Medulla oblongata (tissue), 1 donor: ENCODE measurements around the gene ARFIP2.

Experiments
- DNase-seq: peaks from one replicate; pipeline ENCODE4 v3.0.0-alpha.2; 2015; ENCODE audit errors: extremely low spot score

Gene ARFIP2

GRCh38 chr11:6443269-6444003, 37.7 kb downstream of the ARFIP2 start:
- DNase-seq, result peak; percentile 82

- DNase-seq, result no peak
These were observed 38.7 kb downstream of the ARFIP2 start for GRCh38 chr11:6442441-6442840.

- DNase-seq, result no peak
These were observed 40.2 kb downstream of the ARFIP2 start, which contains the start of gene HPX for GRCh38 chr11:6440906-6441358. TSS of gene HPX (minus strand) at chr11:6440987. CDS start at chr11:6440963, 24 bp downstream.

GRCh38 chr11:6438979-6439571, 42.1 kb downstream of the ARFIP2 start:
- DNase-seq, result peak; percentile 74

- DNase-seq, result peak; percentile 48
These were observed 43.1 kb downstream of the ARFIP2 start for GRCh38 chr11:6437993-6438392.

GRCh38 chr11:6437423-6437822, 43.7 kb downstream of the ARFIP2 start:
- no peak for DNase-seq

- no peak for DNase-seq
These were observed 47.0 kb downstream of the ARFIP2 start for GRCh38 chr11:6433998-6434660.

GRCh38 chr11:6431861-6432260, 49.3 kb downstream of the ARFIP2 start:
- DNase-seq, result no peak

- DNase-seq, result no peak
These were observed 53.6 kb downstream of the ARFIP2 start for GRCh38 chr11:6427516-6427915.
